ENCODE data around the gene EFNA5.

EFNA5 gene

GRCh38 chr5:107384256-107384655 is 286.5 kb downstream of the EFNA5 start:
- no peak for DNase-seq

DNA sequence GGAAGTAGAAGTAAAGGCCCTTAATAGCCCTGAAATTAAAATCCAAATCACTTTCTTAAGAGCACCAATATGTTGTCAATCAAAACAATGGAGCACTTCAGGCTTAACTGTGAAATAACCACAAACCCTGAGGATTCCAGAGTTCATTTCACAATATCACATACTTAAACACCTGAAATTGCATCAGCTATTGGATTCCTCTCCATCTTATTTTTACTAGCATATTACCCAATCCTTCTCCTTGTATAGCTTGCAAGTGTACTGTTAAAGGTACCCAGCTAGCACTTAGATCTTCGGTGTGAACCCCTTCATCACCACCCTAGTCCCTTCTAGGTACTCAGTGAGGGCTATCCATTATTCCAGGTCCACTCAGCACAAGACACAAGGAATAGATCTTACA is 287.3 kb downstream of the EFNA5 start:
- no peak for DNase-seq

DNA sequence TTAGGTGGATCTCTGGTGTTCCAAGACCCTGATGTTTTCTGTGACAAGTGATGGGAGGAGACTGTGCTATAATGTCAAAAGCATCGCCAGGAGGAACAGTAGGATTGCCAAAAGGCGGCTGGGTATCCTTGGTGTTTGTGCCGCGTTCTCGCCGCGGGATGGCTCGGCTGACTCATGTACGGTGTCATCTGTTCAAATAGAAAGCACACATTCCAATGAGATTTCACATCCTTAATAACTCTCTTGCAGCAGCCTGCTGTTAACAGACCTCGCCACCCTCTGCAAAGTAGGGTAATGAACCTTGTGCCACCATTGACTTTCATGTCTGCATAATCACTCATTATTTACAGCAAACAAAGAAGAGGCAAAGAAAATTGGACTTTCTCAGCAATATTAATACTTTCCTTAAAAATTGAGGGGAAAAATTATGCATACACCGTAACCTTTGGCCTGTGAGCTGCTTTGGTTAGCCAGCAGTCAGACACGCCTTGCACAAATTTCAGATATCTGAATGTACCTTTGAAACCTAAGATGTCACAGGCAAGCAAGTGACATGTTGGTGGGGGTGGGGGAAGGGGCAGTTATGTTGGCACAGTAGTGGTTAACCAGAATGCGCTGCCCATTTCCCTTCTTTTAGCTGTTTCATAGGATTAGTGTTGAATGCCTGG is 289.4 kb downstream of the EFNA5 start:
- DNase-seq, result no peak

DNA sequence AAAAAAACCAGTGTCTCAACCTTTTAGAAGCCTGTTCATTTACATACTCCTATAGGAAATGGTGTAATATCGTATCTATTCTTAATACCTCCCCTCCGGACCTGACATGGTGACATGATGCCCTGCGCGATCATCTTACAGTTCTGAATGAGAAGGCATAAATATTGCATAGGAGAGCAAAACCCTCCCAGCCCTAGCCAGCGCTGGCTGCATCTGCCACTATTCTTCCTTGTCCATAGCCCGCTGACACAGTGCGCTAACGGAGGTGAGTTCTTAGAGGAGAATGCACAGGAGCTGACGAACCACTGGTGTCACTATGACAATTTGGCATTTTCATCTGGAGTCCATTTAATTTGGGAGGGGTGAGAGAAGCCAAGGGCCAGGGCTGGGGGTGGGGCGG is 290.1 kb downstream of the EFNA5 start:
- DNase-seq, result no peak

- DNase-seq, result no peak
Observed at GRCh38 chr5:107378218-107378899, 292.4 kb downstream of the EFNA5 start.

DNA sequence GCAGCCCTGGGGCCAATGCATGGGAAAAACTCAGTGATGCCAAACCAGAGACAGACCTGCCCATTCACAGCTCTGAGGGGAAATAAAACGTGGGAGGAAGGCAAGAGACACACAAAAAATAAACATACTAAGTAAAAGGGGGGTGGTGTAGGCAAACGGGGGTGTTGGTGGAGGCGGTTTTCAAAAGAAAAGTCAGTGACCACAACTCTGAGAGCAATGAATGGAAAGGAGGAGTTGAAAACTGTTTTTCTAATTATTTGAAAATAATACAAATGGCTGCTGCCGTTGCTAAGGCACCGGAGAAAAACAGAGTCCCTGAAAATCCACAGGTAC is 293.5 kb downstream of the EFNA5 start:
- no peak for DNase-seq

DNA sequence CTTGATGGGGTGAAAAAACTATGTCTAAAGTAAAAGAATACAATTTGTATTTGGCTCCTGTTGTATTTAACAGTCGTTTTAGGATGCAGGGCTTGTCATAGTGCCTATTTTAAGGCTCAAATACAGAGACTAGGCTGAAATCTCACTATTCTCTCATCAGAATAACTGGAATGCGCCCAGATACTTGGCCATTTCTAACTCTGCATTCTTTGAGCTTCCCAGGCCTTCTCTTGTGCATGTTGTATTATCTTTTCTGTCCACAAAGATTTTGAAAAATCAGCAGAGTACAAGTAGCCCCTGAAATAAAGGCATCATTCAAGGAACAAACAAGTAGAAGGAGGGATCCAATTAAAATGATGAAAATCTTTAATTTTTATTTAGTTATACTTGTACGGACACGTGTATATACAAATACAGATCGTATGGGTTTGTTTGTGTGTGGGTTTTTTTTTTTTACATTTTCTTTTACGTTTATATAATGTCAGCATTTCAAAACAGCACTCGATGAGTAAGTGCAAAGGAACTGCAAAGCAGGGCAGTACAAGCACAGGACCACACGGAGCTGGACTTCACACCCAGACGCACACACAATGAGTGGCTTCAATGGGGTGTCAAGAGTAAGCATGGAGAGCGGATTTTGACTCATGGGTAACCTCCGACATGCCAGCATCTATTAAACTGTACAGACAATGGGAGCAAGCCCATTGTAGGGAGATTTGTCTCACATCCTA is 294.0 kb downstream of the EFNA5 start:
- DNase-seq, result no peak

DNA sequence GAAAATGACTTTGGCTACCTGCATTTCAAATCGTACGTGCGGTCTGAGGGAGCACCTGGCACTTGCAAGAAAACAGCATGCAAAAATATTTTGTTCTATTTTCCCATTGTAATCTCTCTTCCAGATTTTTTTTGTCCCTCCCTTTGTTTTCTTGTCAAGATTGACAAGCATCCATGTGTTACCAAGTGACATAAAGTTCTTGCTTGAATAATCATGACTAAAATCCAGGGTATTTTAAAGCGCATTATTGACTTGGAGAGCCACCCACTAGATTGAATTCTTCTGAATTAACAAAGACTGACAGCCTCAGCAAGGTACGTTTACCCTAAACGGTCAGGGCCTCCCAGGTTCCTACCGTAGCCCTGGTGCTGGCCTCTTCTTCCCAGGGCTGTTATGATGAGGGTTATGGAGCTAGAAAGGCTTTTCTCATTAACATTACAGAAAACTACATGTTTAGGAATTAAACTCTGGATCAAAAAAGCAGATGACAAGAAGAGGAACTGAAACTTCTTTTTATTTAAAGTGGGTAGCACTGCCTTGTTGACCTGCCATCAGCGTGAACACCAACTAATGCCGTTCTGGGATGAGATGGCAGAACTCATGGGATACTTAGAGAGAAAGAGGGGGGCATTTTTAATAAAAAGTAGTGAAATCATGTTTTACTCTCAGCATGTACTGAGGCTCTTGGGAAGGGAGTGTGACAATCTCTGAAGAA is 297.0 kb downstream of the EFNA5 start:
- no peak for DNase-seq

DNA sequence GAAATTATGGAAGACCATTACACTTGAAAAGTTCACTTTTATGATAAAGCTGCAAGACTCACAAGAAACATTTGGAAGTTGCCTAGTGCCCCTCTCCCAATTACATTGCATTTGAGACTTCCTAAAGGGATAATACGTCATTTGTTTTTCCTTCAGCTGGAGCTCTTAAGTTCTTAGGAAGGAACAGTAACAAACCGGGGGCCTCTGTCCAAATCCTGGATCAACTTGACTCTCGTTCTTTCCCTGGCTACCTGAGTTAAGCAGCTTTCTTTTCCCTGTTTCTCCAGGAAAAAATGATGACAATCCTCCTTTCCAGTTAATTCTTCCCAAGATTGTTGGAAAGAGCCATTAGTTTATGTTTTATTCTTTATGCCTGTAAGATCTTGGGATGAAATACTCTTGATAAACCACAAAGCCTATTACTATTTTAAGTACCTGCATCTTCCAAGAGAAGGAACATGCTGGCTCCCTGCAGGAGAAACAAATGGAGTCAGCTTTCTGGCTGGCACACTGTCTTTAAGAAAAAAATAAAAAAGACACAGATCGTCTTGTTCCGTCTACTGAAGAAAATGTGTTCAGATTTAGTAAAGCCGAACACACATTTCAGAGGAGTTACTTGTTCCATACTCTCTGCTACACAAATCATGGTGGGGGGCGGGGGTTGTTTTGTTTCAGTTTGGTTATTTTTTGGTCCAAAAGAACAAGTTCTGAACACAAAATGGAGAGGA is 297.9 kb downstream of the EFNA5 start:
- no peak for DNase-seq

- no peak for DNase-seq
Observed at GRCh38 chr5:107370396-107370968, 300.3 kb downstream of the EFNA5 start.

DNA sequence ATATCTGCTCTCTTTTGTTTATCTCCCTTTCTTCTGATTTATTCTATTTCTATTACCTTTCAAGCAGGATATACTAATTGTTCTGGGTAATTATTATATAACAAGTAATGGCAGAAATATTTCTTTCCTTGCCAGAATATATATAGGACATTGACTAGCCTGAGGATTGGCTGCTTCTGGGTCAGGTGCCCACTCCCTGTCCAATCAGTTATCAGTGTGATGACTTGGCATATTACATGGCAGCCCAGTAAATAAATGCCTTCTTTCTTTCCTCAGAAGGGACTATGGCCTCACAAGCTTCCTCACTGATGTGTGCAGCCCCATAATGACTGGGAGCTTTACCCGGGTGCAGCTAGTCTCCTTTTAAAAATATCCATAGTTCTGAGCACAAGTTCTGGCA is 301.1 kb downstream of the EFNA5 start:
- no peak for DNase-seq

GRCh38 chr5:107368615-107369014 is 302.1 kb downstream of the EFNA5 start:
- DNase-seq, result no peak

DNA sequence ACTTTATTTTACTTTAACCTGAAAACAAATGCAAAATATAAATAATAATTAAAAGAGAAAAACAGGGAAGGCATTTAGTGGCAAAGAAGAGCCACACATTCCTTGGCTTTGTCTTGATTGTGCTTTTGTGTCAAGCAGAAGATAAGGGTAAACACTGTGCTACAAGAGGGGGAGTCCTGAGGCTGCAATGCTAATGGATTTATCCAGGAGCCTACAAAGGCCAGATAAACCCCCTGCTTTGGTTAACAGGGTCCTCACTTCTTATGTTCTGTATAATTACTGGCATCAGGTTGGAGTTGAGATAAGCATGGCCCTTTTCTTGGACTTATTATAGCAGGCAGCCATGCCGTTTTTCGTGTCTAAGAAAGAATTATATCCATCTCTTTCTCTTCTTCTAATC is 302.8 kb downstream of the EFNA5 start:
- no peak for DNase-seq

GRCh38 chr5:107367480-107367879 is 303.3 kb downstream of the EFNA5 start:
- no peak for DNase-seq

- DNase-seq, result no peak
Observed at GRCh38 chr5:107365320-107366109, 305.2 kb downstream of the EFNA5 start.

DNA sequence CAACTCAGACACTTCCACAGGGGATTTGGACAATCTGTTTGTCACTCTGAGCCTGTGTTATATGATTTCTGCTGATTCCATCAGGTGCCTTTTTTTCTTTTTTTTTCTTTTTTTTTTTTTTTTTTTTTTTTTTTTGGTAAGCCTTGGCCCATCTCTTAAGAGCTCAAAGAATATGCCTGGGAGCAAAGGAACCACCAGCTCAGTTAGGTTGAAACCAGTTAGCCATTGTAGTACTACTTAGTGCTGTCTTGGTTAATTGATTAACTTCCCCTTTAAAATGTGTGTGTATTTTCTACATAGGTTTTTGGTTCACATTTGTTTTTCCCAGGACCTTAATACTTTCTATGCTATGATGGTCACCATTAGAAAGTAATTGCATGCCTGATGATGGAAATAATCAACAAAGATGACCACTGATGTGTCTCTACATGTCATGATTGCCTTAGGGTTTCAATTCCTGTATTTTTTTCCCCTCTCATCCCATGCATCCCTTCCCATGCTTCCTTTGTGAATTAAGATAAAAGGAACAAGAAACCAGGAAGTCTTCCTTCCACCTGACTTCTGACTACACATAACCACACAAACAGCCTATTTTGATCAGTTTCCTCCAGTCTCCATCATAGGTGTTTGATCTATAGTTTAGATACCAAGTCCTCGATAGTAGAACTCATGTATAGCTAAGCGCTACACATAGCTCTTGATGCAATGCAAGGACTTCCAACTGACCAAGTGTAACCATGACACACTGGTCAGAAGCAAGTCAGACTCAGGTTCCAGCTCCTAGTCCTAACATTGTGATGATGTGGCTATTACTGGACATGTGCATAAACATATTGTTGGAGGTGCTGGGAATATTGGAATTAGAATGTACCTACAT is 306.1 kb downstream of the EFNA5 start:
- DNase-seq, result no peak

DNA sequence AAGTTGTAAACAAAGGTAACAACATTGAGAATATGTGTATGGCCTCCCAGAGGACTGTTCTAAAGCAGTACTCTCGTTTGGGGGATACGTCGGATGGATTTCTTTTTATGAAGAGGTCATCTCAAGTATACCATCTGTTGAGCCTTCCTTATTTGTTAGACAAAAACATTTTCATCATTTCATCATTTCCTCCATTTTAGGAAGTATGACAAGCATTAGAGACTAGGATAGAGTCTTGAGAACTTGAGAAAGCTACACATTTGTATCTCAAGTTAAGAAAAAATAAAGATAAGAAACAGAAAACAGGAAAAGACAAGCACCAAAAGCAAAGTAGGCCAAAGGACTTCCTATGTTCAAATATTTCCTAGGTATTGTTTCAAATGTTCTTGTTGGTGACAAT is 307.0 kb downstream of the EFNA5 start:
- no peak for DNase-seq

- no peak for DNase-seq
Observed at GRCh38 chr5:107361945-107362344, 308.8 kb downstream of the EFNA5 start.

DNA sequence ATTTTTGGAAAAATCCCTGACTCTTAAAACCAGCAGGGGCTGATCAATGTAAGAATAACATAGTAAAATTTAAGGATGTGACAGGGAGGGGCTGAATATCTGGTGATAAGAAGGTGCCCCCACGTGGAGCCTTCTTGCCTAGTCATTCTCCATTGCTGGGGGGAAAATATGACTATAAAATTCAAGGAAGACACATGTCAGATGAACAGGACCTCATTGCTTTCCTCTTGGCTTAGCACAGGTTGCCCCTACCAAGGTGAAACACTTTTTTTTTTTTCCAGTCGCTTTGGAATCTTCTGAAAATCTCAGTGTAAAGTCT is 310.9 kb downstream of the EFNA5 start:
- no peak for DNase-seq

- DNase-seq, result no peak
Observed at GRCh38 chr5:107359033-107359915, 311.5 kb downstream of the EFNA5 start.
